NB4 (cell line): ENCODE data around the gene TTC31.

Experiments used
- DNase-seq: peaks from one replicate; pipeline ENCODE4 v3.0.0; 2010; ENCODE audit warnings: low read depth
- H3K4me3 ChIP-seq: one replicate; pipeline ENCODE4 v1.5.1; 2011; ENCODE audit warnings: mild to moderate bottlenecking, low read depth, low read length, moderate library complexity
- MYC ChIP-seq: IDR thresholded peaks from 2 replicates; pipeline ENCODE4 v1.6.1; 2011; ENCODE audit warnings: low read depth, low read length
- POLR2A ChIP-seq: IDR thresholded peaks from 2 replicates; pipeline ENCODE4 v1.6.1; 2011; ENCODE audit warnings: mild to moderate bottlenecking; ENCODE audit not compliant: insufficient read length; ENCODE audit errors: extremely low read depth
- TF ChIP-seq, protein P1 (sequence below): IDR thresholded peaks from 2 replicates; pipeline ENCODE4 v1.6.1; 2011; ENCODE audit warnings: low read depth, low read length
- TF ChIP-seq, protein P2 (sequence below): IDR thresholded peaks from one replicate; pipeline ENCODE4 v1.5.1; 2012; ENCODE audit warnings: low read depth, low read length

Gene TTC31

DNA sequence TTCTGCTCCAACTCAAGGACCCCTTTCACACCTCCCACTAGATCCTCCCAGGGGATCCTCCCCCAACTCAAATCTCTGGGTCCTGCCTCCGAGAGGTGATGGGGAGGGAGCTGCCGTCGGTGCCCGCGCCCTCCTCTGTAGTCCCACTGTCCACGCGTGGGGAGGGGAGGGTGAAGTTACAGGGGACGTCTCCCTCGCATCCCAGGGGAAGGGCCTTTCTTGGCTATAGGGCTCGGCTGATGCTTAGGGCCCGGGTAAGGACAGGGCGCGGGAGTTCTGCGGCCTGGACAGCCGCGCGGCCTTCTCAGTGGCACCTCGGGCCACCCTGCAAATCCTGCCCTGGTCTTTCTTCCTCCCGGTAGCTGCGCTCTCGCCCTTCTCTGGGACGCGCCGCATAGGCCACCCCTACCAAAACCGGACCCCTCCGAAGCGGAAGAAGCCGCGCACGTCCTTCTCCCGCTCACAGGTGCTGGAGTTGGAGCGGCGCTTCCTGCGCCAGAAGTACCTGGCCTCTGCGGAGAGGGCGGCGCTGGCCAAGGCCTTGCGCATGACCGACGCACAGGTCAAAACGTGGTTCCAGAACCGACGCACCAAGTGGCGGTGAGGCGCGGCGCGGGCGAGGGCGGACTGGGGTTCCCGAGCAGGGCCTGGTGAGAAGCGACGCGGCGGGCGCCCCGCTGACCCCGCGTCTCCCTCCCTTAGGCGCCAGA, 32.5 kb downstream of the TTC31 start:
- TF ChIP-seq, protein P1, sequence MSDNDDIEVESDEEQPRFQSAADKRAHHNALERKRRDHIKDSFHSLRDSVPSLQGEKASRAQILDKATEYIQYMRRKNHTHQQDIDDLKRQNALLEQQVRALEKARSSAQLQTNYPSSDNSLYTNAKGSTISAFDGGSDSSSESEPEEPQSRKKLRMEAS = no peak
- TF ChIP-seq POLR2A = no peak
- TF ChIP-seq MYC = no peak
- TF ChIP-seq, protein P2, sequence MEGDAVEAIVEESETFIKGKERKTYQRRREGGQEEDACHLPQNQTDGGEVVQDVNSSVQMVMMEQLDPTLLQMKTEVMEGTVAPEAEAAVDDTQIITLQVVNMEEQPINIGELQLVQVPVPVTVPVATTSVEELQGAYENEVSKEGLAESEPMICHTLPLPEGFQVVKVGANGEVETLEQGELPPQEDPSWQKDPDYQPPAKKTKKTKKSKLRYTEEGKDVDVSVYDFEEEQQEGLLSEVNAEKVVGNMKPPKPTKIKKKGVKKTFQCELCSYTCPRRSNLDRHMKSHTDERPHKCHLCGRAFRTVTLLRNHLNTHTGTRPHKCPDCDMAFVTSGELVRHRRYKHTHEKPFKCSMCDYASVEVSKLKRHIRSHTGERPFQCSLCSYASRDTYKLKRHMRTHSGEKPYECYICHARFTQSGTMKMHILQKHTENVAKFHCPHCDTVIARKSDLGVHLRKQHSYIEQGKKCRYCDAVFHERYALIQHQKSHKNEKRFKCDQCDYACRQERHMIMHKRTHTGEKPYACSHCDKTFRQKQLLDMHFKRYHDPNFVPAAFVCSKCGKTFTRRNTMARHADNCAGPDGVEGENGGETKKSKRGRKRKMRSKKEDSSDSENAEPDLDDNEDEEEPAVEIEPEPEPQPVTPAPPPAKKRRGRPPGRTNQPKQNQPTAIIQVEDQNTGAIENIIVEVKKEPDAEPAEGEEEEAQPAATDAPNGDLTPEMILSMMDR = no peak
- DNase-seq = no peak
- H3K4me3 ChIP-seq = no peak overlapping the region

DNA sequence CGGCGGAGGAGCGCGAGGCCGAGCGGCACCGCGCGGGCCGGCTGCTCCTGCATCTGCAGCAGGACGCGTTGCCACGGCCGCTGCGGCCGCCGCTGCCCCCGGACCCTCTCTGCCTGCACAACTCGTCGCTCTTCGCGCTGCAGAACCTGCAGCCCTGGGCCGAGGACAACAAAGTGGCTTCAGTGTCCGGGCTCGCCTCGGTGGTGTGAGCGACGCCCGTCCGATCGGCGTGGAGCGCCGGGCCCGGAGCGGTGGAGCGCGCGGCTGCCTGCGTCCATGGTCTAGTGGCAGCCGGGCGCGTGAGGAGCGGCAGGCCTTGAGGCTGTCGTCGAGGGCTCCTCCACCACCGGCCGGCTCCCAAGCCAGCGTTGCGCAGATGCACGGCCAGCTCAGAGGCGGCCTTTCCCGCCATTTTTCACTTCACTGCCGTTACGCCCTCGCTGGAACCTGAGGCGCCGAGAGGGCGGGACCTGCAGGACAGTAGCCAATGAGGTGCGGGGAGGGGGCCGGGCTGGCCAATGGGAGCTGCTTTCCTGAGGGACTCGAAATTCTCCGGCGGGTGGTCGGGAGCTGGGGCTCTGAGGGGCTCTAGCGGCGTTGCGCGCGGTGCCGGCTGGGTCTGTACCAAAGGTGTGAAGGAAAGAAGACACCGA, 33.2 kb downstream of the TTC31 start:
- no peak for DNase-seq
- H3K4me3 ChIP-seq = no peak overlapping the region
- TF ChIP-seq, protein P2 = no peak
- TF ChIP-seq, protein P1 = no peak
- TF ChIP-seq POLR2A (no peak), MYC (no peak)

DNA sequence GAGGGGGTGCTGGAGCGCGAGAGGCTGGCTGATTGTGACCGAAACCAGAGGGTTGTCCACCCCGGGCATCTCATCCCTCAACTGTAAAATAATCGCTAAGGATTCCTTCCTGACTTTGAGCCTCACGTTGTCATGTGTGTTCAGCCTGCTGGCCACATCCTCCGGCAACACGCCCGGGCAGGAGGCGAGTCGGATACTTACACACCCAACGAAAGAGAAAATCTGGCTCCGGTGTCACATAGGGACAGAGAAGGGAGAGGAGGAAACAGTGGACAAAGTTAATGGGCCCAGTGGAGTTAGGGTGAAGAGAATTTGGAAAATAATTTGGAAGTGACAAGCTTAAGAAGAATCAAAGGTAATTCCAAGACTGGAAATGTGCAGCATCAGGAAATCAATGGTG, 33.8 kb downstream of the TTC31 start:
- H3K4me3 ChIP-seq = no peak overlapping the region
- DNase-seq = no peak
- TF ChIP-seq, protein P1 = no peak
- TF ChIP-seq POLR2A (no peak), MYC (no peak)
- TF ChIP-seq, protein P2 = no peak

DNA sequence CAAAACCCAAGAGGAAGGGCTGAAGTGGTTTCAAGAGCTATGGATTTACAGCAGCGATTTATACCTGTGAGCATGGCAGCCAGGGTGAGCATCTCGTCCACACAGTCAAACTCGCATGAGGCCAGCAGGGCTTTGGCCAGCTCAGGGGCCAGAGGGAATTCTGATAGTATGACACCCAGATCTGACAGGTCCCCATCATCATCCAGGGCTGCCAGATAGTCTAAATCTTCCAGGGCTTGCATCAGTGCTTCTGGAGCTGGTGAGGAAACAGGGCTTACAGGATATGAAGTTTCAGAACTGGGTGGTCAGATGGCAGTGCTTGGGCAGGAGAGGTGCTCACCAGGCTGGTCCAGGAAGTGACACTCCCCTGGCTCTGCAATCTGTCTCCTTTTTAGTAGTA, 39.6 kb downstream of the TTC31 start:
- TF ChIP-seq MYC = no peak
- no peak for TF ChIP-seq POLR2A
- TF ChIP-seq, protein P1 = no peak
- TF ChIP-seq, protein P2 = no peak
- no peak overlapping the region for H3K4me3 ChIP-seq

DNA sequence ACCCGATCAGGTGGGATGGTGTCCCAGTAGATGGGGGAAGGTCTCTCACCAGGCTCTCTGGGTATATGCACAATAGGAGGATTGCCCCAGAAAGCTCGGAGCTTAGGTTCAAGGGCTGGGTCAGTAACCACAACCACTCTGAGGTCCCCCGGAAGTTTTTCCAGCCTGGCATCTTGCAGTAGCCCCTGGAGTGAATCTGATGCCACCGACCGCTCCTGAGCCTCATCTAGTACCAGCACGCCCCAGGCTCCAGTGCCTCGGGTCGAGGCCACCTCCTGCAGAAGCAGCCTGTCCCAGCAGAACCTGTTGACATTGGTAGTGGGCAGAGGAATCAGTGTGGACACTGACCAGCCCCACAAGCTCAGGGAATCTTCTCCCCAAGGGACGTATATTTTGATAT, 41.1 kb downstream of the TTC31 start:
- no peak overlapping the region for H3K4me3 ChIP-seq

More for the DNA sequence above, 39.6 kb downstream of the TTC31 start:
- no peak for DNase-seq

More for the DNA sequence above, 41.1 kb downstream of the TTC31 start:
- no peak for DNase-seq
- TF ChIP-seq, protein P2 = no peak
- TF ChIP-seq POLR2A (no peak), MYC (no peak)
